Spleen (tissue), 7 donors: Measurements from ENCODE around the gene RAB3A.

ENCODE experiments used
- POLR2AphosphoS5 ChIP-seq, 3 donors: sonication (generic); formaldehyde crosslinking; IDR thresholded peaks; one replicate each; pipeline ENCODE4 v1.5.1; 2017; ENCODE audit warnings: antibody characterized with exemption in 3 of 3
- TF ChIP-seq, protein P1 (sequence below), 11 experiments: fragments of 200-600 bp in 7 of 11; fragments of 450-650 bp in 4 of 11; sonication (generic) in 4 of 11; IDR thresholded peaks in 8 of 11; conservative IDR thresholded peaks in 3 of 11; 1 replicate in 7 of 11; 2 replicates in 4 of 11; pipeline versions ENCODE4 v1.4.0 to v1.8.0; 2016 to 2021; ENCODE audit warnings: antibody characterized with exemption in 11 of 11, inconsistent platforms in 4 of 11, mild to moderate bottlenecking in 1 of 11
- donor health status: DM: no; HTN: no; CAD: no; lungs with moderate emphysema.
- donor health status: DM: no; HTN: no; CAD: no.
- donor health status: DM: no; HTN: no; CAD: no.

DNA sequence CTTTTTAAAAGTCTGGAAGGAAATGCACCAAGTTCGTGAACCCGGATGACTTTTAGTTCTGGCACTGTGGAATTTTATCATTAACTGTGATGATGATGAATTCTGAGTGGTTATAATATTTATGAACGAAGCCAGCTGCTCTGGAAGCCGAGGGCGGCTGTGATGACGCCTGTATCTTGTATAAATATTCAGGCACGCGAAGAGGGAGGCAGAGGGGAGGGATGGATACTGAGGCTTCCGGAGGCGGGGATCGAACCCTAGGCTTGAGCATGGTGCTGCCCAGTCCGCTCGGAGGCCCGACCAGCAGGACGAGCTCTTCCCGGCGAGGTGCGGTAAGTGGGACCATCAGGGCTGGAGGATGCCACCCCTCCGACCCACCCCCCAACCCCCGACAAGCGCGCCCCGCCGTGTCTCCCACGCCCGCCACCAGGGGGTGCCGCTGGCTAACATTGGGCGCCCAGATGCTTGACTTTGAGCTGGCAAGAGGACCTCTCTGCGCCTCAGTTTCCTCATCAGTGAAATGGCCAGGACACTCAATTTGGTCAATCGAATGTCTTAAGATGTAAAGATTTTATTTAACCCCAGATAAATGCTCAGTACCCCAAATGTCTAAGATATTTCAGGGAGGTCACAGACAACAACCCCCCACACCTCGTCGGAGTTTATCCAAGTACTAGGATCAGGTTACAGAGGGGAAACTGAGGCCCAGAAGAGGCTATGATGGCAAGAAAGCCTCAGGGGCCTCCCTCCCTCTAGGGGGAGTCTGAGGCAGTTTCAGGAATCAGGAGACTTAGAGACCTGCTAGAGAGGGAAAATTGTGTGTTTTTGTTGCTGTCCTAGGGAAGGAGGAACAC is 4.5 kb upstream of the RAB3A start:
- TF ChIP-seq, protein P1, sequence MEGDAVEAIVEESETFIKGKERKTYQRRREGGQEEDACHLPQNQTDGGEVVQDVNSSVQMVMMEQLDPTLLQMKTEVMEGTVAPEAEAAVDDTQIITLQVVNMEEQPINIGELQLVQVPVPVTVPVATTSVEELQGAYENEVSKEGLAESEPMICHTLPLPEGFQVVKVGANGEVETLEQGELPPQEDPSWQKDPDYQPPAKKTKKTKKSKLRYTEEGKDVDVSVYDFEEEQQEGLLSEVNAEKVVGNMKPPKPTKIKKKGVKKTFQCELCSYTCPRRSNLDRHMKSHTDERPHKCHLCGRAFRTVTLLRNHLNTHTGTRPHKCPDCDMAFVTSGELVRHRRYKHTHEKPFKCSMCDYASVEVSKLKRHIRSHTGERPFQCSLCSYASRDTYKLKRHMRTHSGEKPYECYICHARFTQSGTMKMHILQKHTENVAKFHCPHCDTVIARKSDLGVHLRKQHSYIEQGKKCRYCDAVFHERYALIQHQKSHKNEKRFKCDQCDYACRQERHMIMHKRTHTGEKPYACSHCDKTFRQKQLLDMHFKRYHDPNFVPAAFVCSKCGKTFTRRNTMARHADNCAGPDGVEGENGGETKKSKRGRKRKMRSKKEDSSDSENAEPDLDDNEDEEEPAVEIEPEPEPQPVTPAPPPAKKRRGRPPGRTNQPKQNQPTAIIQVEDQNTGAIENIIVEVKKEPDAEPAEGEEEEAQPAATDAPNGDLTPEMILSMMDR (IDR thresholded peaks at IDR 0.05 in 8 of 11, conservative IDR thresholded peaks at IDR 0.05 in 3 of 11) = peak in 10 of 11 experiments; percentile 5 to 80 (median 53)
- TF ChIP-seq POLR2AphosphoS5 (IDR thresholded peaks at IDR 0.05) = peak; percentile 44 to 74 (median 68)
